ENCODE results near the gene ACYP1. TPM values are rescaled to one million over a fixed set of nuclear protein-coding genes. Genes with fewer than 3 reads are reported as not detected.

The ACYP1 gene
- total RNA-seq, result 10 to 100 TPM in 3 of 4 donors, 1 to 10 TPM in 1; 6.6 to 36.0 (median 23.2) TPM

DNA sequence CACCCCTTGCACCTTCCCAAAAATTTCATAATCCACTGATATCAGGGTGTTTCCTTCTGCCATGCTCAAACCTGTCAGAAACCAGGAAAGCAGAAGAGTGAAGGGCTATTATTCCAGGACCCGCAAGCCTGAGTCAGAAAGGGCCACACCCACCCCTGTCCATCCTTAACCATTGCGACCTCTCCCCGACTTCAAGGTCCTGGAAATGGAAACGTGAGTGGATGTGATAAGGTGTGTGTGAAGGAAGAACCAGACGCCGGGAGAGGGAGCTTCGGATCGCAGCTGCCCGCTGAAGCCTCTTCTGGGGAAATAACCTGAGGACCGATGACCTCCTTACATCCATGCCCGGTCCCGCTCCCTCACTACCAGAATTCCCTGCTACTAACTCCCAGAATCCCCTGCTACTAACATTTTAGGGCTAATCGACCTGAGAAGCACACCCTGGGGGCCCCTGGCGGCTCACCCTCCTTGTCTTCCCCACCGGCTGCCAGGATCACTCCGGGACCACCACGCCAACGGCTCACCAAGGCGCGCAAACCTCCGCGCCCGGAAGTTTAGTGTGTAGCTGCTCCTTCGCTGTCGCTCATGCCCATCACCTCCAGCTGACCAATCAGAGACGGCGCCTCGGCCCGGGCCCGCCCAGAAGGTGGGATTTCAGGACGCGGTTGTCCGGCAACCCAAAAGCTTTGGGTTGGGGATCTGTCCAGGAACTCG lies at the start of gene ACYP1:
Gene ACYP1, minus strand, starts transcription at position 534 of the 714 bp plus-strand sequence. Its CDS starts 471 bp downstream, at position 63.
- TF ChIP-seq EP300 (IDR thresholded peaks at IDR 0.05; ENCODE audit: low read depth) (no peak), POLR2A (IDR thresholded peaks at IDR 0.05) (peak; percentile 57), POLR2AphosphoS5 (IDR thresholded peaks at IDR 0.05) (peak; percentile 34 to 61 (median 54))
- TF ChIP-seq, protein P1, sequence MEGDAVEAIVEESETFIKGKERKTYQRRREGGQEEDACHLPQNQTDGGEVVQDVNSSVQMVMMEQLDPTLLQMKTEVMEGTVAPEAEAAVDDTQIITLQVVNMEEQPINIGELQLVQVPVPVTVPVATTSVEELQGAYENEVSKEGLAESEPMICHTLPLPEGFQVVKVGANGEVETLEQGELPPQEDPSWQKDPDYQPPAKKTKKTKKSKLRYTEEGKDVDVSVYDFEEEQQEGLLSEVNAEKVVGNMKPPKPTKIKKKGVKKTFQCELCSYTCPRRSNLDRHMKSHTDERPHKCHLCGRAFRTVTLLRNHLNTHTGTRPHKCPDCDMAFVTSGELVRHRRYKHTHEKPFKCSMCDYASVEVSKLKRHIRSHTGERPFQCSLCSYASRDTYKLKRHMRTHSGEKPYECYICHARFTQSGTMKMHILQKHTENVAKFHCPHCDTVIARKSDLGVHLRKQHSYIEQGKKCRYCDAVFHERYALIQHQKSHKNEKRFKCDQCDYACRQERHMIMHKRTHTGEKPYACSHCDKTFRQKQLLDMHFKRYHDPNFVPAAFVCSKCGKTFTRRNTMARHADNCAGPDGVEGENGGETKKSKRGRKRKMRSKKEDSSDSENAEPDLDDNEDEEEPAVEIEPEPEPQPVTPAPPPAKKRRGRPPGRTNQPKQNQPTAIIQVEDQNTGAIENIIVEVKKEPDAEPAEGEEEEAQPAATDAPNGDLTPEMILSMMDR (IDR thresholded peaks at IDR 0.05), result peak in 1 of 5 experiments; percentile 8
- in situ Hi-C loops (cut with MboI; ENCODE audit: low pct_ligation_motif_present in 1 of 4, low pct_unique_long_range_greater_than_20kb in 1 of 4, low sequenced_read_pairs in 3 of 4) (no loop called here), intact Hi-C loops (cut with DNase I; ENCODE audit: low total_unique reads) (no loop called here)
- Histone ChIP-seq H3K36me3 (no peaks in the 10 kb centered on the region), H3K4me1 (peaks cover 6 to 30% (median 18%) of the 10 kb centered on the region in 4 donors), H3K9me3 (no peaks in the 10 kb centered on the region), H3K27ac (peak within 1 kb of the TSS; percentile 79 to 89 (median 86)), H3K4me3 (peak within 1 kb of the TSS; percentile 74 to 96 (median 85)), H3K27me3 (no peaks in the 10 kb centered on the region)
- DNase-seq, result peak; percentile 96
- WGBS, 2 donors (ENCODE audit: low coverage in 1 of 2), result 0 to 1% methylated on average over 10 to 34 of the region's 34 CpGs

DNA sequence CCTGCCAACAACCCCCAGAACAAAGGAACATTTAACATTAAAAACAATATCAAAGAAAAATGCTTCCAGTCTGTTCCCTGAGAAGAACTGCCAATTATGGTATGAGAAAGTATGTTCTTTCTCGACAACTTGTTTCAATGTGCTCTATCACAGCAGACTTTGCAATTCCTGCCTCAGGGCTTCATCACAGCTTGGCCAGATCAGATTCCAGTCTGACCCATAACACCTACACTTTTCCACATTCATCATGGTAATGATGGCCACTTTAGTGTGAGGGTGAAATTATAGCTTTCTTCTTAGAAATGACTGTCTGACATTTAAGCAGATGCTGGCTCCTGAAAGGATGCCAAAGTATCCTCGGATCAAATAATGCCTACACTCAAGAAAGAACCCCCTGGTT lies 46.1 kb upstream of the ACYP1 start:
- H3K4me3 ChIP-seq, result no peak overlapping the region
- no peaks in the 10 kb centered on the region for H3K27me3 ChIP-seq
- in situ Hi-C loops (cut with MboI; ENCODE audit: low pct_ligation_motif_present in 1 of 4, low pct_unique_long_range_greater_than_20kb in 1 of 4, low sequenced_read_pairs in 3 of 4) (loop anchor here in 1 of 4 donors (25.0 kb wide), 1 partner anchor 377 kb away; no protein-coding TSS in a partner anchor), intact Hi-C loops (cut with DNase I; ENCODE audit: low total_unique reads) (no loop called here)
- TF ChIP-seq, protein P1 (IDR thresholded peaks at IDR 0.05), result no peak
- no peak for TF ChIP-seq POLR2A (IDR thresholded peaks at IDR 0.05)
- no peak for TF ChIP-seq POLR2AphosphoS5 (IDR thresholded peaks at IDR 0.05)
- no peak for TF ChIP-seq EP300 (IDR thresholded peaks at IDR 0.05; ENCODE audit: low read depth)
- H3K9me3 ChIP-seq, result no peaks in the 10 kb centered on the region
- no peak overlapping the region for H3K27ac ChIP-seq
- WGBS, 2 donors (ENCODE audit: low coverage in 1 of 2), result 86 to 90% methylated on average over 2 of the region's 2 CpGs
- peaks cover 0 to 81% (median 33%) of the 10 kb centered on the region in 4 donors for H3K36me3 ChIP-seq
- no peaks in the 10 kb centered on the region for H3K4me1 ChIP-seq
- no peak for DNase-seq

DNA sequence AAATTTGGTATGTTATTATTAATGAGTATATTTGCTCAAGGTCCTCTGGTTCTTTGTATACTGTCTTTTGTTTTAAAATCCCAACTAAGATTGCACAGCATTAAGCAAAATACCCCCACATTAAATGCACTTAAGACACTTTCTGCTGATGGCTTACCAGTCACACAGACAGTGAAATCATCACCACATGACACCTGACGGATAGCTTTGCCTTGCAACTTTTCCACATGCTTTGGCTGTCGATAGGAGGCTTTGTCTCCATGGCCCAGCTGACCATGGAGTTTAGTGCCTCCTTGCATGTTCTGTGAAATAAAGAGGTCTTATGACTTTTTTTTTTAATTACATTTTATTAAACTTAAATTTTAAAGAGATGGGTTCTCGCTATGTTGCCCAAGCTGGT lies 43.4 kb upstream of the ACYP1 start:
- TF ChIP-seq, protein P1 (IDR thresholded peaks at IDR 0.05), result no peak
- TF ChIP-seq EP300 (IDR thresholded peaks at IDR 0.05; ENCODE audit: low read depth) (no peak), POLR2AphosphoS5 (IDR thresholded peaks at IDR 0.05) (no peak), POLR2A (IDR thresholded peaks at IDR 0.05) (no peak)
- Histone ChIP-seq H3K36me3 (peaks cover 0 to 84% (median 29%) of the 10 kb centered on the region in 4 donors), H3K9me3 (no peaks in the 10 kb centered on the region), H3K27me3 (no peaks in the 10 kb centered on the region), H3K4me1 (no peaks in the 10 kb centered on the region), H3K27ac (no peak overlapping the region), H3K4me3 (no peak overlapping the region)
- in situ Hi-C loops (cut with MboI; ENCODE audit: low pct_ligation_motif_present in 1 of 4, low pct_unique_long_range_greater_than_20kb in 1 of 4, low sequenced_read_pairs in 3 of 4), result loop anchor here in 1 of 4 donors (25.0 kb wide), 1 partner anchor 380 kb away; no protein-coding TSS in a partner anchor
- 72 to 96% methylated on average over 3 of the region's 3 CpGs for WGBS, 2 donors (ENCODE audit: low coverage in 1 of 2)
- no peak for DNase-seq
- intact Hi-C loops (cut with DNase I; ENCODE audit: low total_unique reads), result no loop called here

DNA sequence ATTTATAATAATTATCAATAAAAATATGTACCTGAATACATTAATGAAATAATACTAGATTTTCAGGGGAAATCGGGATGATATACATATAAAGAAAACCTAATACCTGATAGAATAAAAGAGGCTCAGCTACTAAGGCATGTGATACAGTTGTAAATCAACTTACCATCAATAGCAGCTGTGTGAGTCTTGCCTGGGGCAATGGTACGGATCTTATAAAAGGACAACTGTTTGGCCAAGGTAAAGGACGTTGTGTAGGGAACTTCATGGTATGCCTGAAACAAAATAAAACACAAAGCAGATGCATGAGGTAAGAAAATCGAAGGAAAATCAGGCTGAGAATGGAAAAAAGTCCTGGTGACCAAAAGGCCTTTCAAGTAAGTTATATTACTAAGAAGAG lies 37.7 kb upstream of the ACYP1 start:
- H3K36me3 ChIP-seq, result peaks cover 0 to 74% (median 19%) of the 10 kb centered on the region in 4 donors
- H3K27ac ChIP-seq, result no peak overlapping the region
- in situ Hi-C loops (cut with MboI; ENCODE audit: low pct_ligation_motif_present in 1 of 4, low pct_unique_long_range_greater_than_20kb in 1 of 4, low sequenced_read_pairs in 3 of 4) (loop anchor here in 1 of 4 donors (25.0 kb wide), 1 partner anchor 386 kb away; no protein-coding TSS in a partner anchor), intact Hi-C loops (cut with DNase I; ENCODE audit: low total_unique reads) (no loop called here)
- H3K9me3 ChIP-seq, result no peaks in the 10 kb centered on the region
- no peak for DNase-seq
- TF ChIP-seq, protein P1 (IDR thresholded peaks at IDR 0.05), result no peak
- TF ChIP-seq POLR2A (IDR thresholded peaks at IDR 0.05) (no peak), EP300 (IDR thresholded peaks at IDR 0.05; ENCODE audit: low read depth) (no peak), POLR2AphosphoS5 (IDR thresholded peaks at IDR 0.05) (no peak)
- peaks cover 0 to 7% (median 0%) of the 10 kb centered on the region in 4 donors for H3K4me1 ChIP-seq
- WGBS, 2 donors (ENCODE audit: low coverage in 1 of 2), result 86 to 87% methylated on average over 4 of the region's 4 CpGs
- H3K4me3 ChIP-seq, result no peak overlapping the region
- H3K27me3 ChIP-seq, result no peaks in the 10 kb centered on the region
